Measurements from ENCODE around the gene GARS1. TPM values are rescaled to one million over a fixed set of nuclear protein-coding genes. Genes with fewer than 3 reads are reported as not detected.

The GARS1 gene
- total RNA-seq, 2 donors from 2014 or later, result 178 to 200 TPM

DNA sequence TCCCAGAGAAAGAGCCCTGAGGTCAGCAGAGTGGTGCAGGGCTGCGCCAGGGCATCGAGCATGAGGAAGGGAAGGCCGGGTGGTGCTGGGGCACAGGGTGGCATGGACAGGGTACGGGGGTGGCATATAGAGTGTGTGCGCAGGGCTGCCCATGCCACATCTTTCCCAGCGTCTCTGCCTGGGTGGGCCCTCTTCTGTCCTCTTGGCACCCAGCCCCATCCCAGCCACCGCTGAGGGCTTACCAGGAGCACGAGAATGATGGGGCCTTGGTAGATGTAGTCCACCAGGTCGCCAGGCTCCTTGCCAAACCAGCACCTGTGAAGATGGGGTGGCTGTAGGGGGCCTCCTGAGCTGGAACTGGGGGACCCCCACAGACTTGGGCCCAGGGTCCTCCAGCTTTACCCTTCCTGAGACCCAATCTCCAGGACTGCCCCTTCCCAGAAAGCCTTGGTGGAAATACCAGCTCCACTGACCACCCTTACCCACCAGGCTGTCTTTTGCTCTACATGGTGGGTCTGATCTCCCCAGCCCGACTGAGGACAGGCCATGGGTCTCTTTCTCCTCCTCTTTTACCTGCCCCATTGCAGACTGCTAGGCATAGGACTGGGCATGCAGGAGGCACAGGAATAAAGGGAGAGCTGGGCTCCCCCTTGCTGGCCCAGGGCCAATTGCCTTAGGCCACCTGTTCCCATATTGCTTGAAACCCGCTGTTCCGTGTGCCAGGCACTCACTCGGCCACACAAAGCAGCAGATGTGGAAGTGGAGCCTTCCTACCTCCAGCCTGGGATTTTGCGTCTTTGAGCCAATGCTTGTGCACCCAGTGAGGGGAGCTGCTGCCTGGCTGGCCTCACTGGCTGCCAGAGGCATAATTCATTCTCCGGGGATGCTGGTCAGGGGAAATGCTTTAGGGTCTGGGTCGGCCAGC is 65.9 kb downstream of the GARS1 start:
- no peak for ATAC-seq

DNA sequence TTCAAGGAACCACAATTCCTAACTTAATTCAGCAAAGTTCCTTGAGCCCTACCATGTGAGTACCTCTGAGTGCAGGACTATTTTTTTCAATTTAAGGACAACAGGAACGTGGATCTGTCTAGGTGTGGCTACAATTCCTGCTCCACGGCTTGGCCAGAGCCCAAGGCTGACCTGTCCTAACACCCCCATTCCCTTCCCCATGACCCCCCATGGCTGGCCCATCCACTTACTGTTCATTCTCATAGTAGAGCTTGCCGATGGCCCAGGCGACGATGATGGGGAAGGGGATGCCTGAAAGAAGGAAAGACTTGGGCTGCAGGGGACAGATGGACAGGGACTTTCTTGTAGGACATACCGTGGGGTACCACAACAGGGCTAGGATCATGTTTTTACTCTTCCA is 67.2 kb downstream of the GARS1 start:
- no peaks in the 10 kb centered on the region for H3K27me3 Mint-ChIP-seq
- no peak for DNase-seq (ENCODE audit: low spot score)
- no peaks in the 10 kb centered on the region for H3K9me3 Mint-ChIP-seq
- no peak overlapping the region for H3K27ac Mint-ChIP-seq
- no peaks in the 10 kb centered on the region for H3K36me3 Mint-ChIP-seq
- no peaks in the 10 kb centered on the region for H3K4me1 Mint-ChIP-seq (ENCODE audit: low read depth in 2 of 2)
- H3K4me3 Mint-ChIP-seq, result no peak overlapping the region
- no peak for ATAC-seq

More for the DNA sequence above, 65.9 kb downstream of the GARS1 start:
- H3K4me1 Mint-ChIP-seq (ENCODE audit: low read depth in 2 of 2), result no peaks in the 10 kb centered on the region
- DNase-seq (ENCODE audit: low spot score), result no peak
- H3K27me3 Mint-ChIP-seq, result no peaks in the 10 kb centered on the region
- no peak overlapping the region for H3K27ac Mint-ChIP-seq
- no peak overlapping the region for H3K4me3 Mint-ChIP-seq
- no peaks in the 10 kb centered on the region for H3K9me3 Mint-ChIP-seq
- no peaks in the 10 kb centered on the region for H3K36me3 Mint-ChIP-seq

GRCh38 chr7:30662431-30662939 is 67.8 kb downstream of the GARS1 start:
- H3K27ac Mint-ChIP-seq, result no peak overlapping the region
- no peaks in the 10 kb centered on the region for H3K9me3 Mint-ChIP-seq
- ATAC-seq, result no peak
- H3K4me1 Mint-ChIP-seq (ENCODE audit: low read depth in 2 of 2), result no peaks in the 10 kb centered on the region
- no peak overlapping the region for H3K4me3 Mint-ChIP-seq
- no peak for DNase-seq (ENCODE audit: low spot score)
- no peaks in the 10 kb centered on the region for H3K27me3 Mint-ChIP-seq
- no peaks in the 10 kb centered on the region for H3K36me3 Mint-ChIP-seq

GRCh38 chr7:30663414-30663813 is 68.7 kb downstream of the GARS1 start:
- Mint-ChIP-seq H3K4me3 (no peak overlapping the region), H3K27me3 (no peaks in the 10 kb centered on the region), H3K36me3 (no peaks in the 10 kb centered on the region), H3K27ac (no peak overlapping the region), H3K4me1 (ENCODE audit: low read depth in 2 of 2) (no peaks in the 10 kb centered on the region), H3K9me3 (no peaks in the 10 kb centered on the region)
- no peak for DNase-seq (ENCODE audit: low spot score)
- ATAC-seq, result no peak

GRCh38 chr7:30664184-30664885 is 69.7 kb downstream of the GARS1 start:
- H3K4me1 Mint-ChIP-seq (ENCODE audit: low read depth in 2 of 2), result no peaks in the 10 kb centered on the region
- no peak overlapping the region for H3K4me3 Mint-ChIP-seq
- DNase-seq (ENCODE audit: low spot score) (no peak), ATAC-seq (no peak)
- H3K27me3 Mint-ChIP-seq, result no peaks in the 10 kb centered on the region
- H3K9me3 Mint-ChIP-seq, result no peaks in the 10 kb centered on the region
- no peak overlapping the region for H3K27ac Mint-ChIP-seq
- no peaks in the 10 kb centered on the region for H3K36me3 Mint-ChIP-seq

DNA sequence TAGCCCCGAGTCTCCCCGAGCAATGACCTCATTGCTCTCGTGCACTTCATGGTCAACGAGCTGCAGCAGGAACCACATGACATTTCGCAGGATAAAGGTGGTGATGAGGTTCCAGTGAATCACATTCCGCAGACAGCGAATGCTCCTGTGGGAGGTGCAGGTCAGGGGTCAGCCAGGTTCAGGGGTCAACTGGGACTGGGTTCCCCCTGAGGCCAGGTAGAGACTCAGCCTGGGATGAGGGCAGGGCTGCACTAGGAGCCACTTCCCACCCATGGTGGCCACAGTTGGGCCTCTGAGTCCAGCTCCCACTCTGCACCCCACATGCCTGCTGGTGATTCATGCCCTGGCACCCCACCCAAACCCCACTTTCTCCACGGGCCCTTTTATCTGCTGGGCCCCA is 70.4 kb downstream of the GARS1 start:
- no peak overlapping the region for H3K4me3 Mint-ChIP-seq
- no peaks in the 10 kb centered on the region for H3K4me1 Mint-ChIP-seq (ENCODE audit: low read depth in 2 of 2)
- no peaks in the 10 kb centered on the region for H3K36me3 Mint-ChIP-seq
- ATAC-seq (no peak), DNase-seq (ENCODE audit: low spot score) (no peak)
- no peaks in the 10 kb centered on the region for H3K9me3 Mint-ChIP-seq
- peaks cover 0 to 6% of the 10 kb centered on the region in 2 donors for H3K27me3 Mint-ChIP-seq
- H3K27ac Mint-ChIP-seq, result no peak overlapping the region

DNA sequence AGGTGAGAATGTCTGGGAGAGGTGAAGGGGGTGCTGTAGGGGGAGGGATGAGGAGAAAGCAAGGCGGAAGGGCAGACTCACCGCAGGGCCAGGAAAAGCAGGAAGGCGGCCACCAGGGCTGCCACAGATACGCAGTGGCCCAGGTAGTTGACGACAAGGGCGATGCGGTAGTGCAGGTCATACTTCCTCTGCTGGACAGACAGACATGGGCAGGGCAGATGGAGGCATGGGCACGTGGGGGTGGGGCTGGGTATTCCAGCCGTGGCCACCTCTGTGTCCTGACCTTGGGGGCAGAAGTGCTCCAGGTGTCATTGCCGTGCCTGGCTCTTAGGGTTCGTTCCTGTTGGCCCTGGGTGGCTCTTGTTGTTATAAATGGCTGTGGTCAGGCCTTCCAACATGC is 70.8 kb downstream of the GARS1 start:
- no peak for DNase-seq (ENCODE audit: low spot score)
- Mint-ChIP-seq H3K36me3 (no peaks in the 10 kb centered on the region), H3K27ac (no peak overlapping the region), H3K4me1 (ENCODE audit: low read depth in 2 of 2) (no peaks in the 10 kb centered on the region), H3K27me3 (peaks cover 0 to 6% of the 10 kb centered on the region in 2 donors), H3K4me3 (no peak overlapping the region), H3K9me3 (no peaks in the 10 kb centered on the region)
- no peak for ATAC-seq

GRCh38 chr7:30667172-30667571 is 72.5 kb downstream of the GARS1 start:
- Mint-ChIP-seq H3K9me3 (no peaks in the 10 kb centered on the region), H3K27ac (no peak overlapping the region), H3K4me1 (ENCODE audit: low read depth in 2 of 2) (no peaks in the 10 kb centered on the region), H3K4me3 (no peak overlapping the region), H3K27me3 (peaks cover 0 to 6% of the 10 kb centered on the region in 2 donors), H3K36me3 (no peaks in the 10 kb centered on the region)
- ATAC-seq (no peak), DNase-seq (ENCODE audit: low spot score) (no peak)

- no peak for ATAC-seq
- Mint-ChIP-seq H3K27me3 (peaks cover 0 to 6% of the 10 kb centered on the region in 2 donors), H3K4me3 (no peak overlapping the region), H3K36me3 (no peaks in the 10 kb centered on the region), H3K27ac (no peak overlapping the region), H3K9me3 (no peaks in the 10 kb centered on the region), H3K4me1 (ENCODE audit: low read depth in 2 of 2) (no peaks in the 10 kb centered on the region)
- DNase-seq (ENCODE audit: low spot score), result no peak
Observed at GRCh38 chr7:30668102-30668501, 73.4 kb downstream of the GARS1 start.

DNA sequence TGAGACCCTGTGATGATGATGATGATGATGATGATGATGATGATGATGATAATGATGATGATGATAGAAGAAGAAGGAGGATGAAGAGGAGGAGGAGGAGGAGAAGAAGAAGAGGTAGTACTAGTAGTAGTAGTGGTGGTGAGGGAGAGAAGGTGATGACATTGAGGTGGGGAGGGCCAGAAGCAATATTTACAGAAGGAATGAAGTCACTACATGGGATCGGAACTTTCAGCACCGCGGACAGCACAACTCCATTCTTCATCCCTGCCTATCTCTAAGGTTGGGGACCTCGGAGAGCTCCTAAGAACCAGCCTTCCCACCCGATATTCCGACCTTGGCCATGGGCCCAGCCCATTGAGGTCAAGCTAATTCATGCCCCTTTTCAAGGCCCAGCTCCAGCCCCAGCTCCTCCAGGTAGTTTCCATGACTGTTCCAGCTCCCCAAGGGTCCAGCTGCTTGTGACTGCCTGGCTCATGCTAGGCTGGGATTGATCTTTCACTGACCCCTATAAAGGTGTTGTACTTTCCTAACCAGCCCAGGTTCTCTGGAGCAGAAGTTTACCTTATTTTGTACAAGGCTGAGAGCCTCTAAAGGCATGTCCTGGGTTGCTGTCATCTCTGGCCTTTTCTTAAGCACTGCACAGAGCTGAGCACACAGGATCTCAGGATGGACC is 77.3 kb downstream of the GARS1 start:
- Mint-ChIP-seq H3K4me3 (no peak overlapping the region), H3K27me3 (peaks cover 9 to 13% of the 10 kb centered on the region in 2 donors), H3K9me3 (no peaks in the 10 kb centered on the region), H3K4me1 (ENCODE audit: low read depth in 2 of 2) (no peaks in the 10 kb centered on the region), H3K36me3 (no peaks in the 10 kb centered on the region), H3K27ac (no peak overlapping the region)
- DNase-seq (ENCODE audit: low spot score) (no peak), ATAC-seq (no peak)

- no peaks in the 10 kb centered on the region for H3K36me3 Mint-ChIP-seq
- no peak overlapping the region for H3K4me3 Mint-ChIP-seq
- no peaks in the 10 kb centered on the region for H3K4me1 Mint-ChIP-seq (ENCODE audit: low read depth in 2 of 2)
- H3K9me3 Mint-ChIP-seq, result no peaks in the 10 kb centered on the region
- no peak overlapping the region for H3K27ac Mint-ChIP-seq
- no peak for DNase-seq (ENCODE audit: low spot score)
- peaks cover 25 to 26% of the 10 kb centered on the region in 2 donors for H3K27me3 Mint-ChIP-seq
- ATAC-seq, result no peak
Observed at GRCh38 chr7:30674420-30674819, 79.7 kb downstream of the GARS1 start.

- ATAC-seq (no peak), DNase-seq (ENCODE audit: low spot score) (no peak)
- Mint-ChIP-seq H3K36me3 (no peaks in the 10 kb centered on the region), H3K27ac (no peak overlapping the region), H3K4me3 (no peak overlapping the region), H3K4me1 (ENCODE audit: low read depth in 2 of 2) (no peaks in the 10 kb centered on the region), H3K9me3 (no peaks in the 10 kb centered on the region), H3K27me3 (peaks cover 23 to 31% of the 10 kb centered on the region in 2 donors)
Observed at GRCh38 chr7:30674876-30675275, 80.2 kb downstream of the GARS1 start.

- Mint-ChIP-seq H3K36me3 (no peaks in the 10 kb centered on the region), H3K27ac (no peak overlapping the region), H3K4me1 (ENCODE audit: low read depth in 2 of 2) (peaks cover 4 to 9% of the 10 kb centered on the region in 2 donors), H3K4me3 (no peak overlapping the region), H3K27me3 (peaks cover 46 to 57% of the 10 kb centered on the region in 2 donors), H3K9me3 (no peaks in the 10 kb centered on the region)
- ATAC-seq (no peak), DNase-seq (ENCODE audit: low spot score) (no peak)
Observed at GRCh38 chr7:30678805-30679204, 84.1 kb downstream of the GARS1 start.

DNA sequence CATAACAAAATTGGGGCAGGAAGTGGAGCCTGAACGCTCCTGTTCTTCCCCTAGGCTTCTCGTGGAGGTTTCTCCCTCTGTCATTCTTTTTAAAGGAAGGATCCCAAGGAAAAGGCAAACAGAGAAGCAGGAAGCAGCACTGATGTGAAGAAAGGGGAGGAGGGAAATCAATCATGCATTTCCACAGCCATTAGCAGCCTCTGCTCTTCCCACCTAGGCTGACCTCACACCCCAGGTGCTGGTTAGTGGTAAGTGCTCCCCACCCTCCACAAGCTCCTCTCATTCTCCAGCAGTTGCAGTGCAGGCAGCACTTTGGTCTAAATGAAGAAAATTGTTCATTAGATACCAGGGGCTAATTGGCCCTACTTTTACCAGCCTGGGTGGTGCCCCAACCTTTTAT is 85.0 kb downstream of the GARS1 start:
- Mint-ChIP-seq H3K36me3 (no peaks in the 10 kb centered on the region), H3K4me1 (ENCODE audit: low read depth in 2 of 2) (peaks cover 4 to 9% of the 10 kb centered on the region in 2 donors), H3K27ac (no peak overlapping the region), H3K4me3 (no peak overlapping the region), H3K27me3 (peaks cover 49 to 57% of the 10 kb centered on the region in 2 donors), H3K9me3 (no peaks in the 10 kb centered on the region)
- no peak for DNase-seq (ENCODE audit: low spot score)
- ATAC-seq, result no peak
